Endothelial cell of umbilical vein (primary cell): Measurements from ENCODE around the gene ARHGEF38. TPM values are rescaled to one million over a fixed set of nuclear protein-coding genes. Genes with fewer than 3 reads are reported as not detected.

Experiments used
- BruUV-seq: library from RNA; stranded (reverse); fragments of 400-500 nt; replicated peaks from 2 replicates; lab custom pipeline; 2021; lab: Mats Ljungman, UMichigan
- CTCF ChIA-PET: fragments of 300-600, 350-600 bp; sonication (Branson Sonifier 250); formaldehyde crosslinking; loops from one replicate; lab custom pipeline; 2021; ENCODE audit warnings: antibody characterized with exemption, inconsistent platforms; lab: Charles Lee
- POLR2A ChIA-PET: fragments of 300-600, 350-600 bp; sonication (Branson Sonifier 250); formaldehyde crosslinking; loops from one replicate; lab custom pipeline; 2021; ENCODE audit warnings: antibody characterized with exemption, inconsistent platforms; lab: Charles Lee
- DNase-seq: peaks from one replicate; pipeline ENCODE4 v3.0.0-alpha.2; 2011; ENCODE audit warnings: low read depth, low spot score
- FAIRE-seq: peaks from 2 replicates; lab custom pipeline; 2011; peaks lifted over from hg19 to GRCh38; lab: Jason Lieb, UNC
- H2AFZ ChIP-seq: 2 replicates; pipeline ENCODE4 v1.6.0; 2012; ENCODE audit warnings: low read depth, low read length, control low read depth, inconsistent platforms
- H3K27ac ChIP-seq: 2 replicates; pipeline ENCODE4 v1.5.1; 2011; ENCODE audit warnings: low read depth, mild to moderate bottlenecking, control low read depth, low read length, moderate library complexity; ENCODE audit not compliant: insufficient read depth
- H3K27me3 ChIP-seq, 2 experiments: 2 replicates each; pipeline versions ENCODE4 v1.6.0 to v1.6.1; 2011; ENCODE audit warnings: low read length in 2 of 2, mixed read lengths in 1 of 2; ENCODE audit not compliant: control insufficient read depth in 2 of 2, insufficient read depth in 2 of 2
- H3K36me3 ChIP-seq, 2 experiments: 2 replicates in 1 of 2; 3 replicates in 1 of 2; pipeline ENCODE4 v1.5.1; 2011; ENCODE audit warnings: low read length in 2 of 2, mild to moderate bottlenecking in 1 of 2, moderate library complexity in 1 of 2; ENCODE audit not compliant: control insufficient read depth in 2 of 2, insufficient read depth in 2 of 2; ENCODE audit errors: extremely low read depth in 1 of 2
- H3K4me1 ChIP-seq: 3 replicates; pipeline ENCODE4 v1.5.1; 2011; ENCODE audit warnings: mild to moderate bottlenecking, low read length; ENCODE audit not compliant: control insufficient read depth, insufficient read depth; ENCODE audit errors: extremely low read depth
- H3K4me2 ChIP-seq: 2 replicates; pipeline ENCODE4 v1.6.1; 2011; ENCODE audit warnings: low read length, control low read depth, mixed read lengths; ENCODE audit not compliant: insufficient read depth
- H3K4me3 ChIP-seq, 3 experiments: fragments of 200-600 bp in 1 of 3; sonication (generic), shearing (Covaris generic) in 1 of 3; replicated peaks in 1 of 3; 2 replicates each; pipeline ENCODE4 v1.5.1; 2011 to 2016; ENCODE audit warnings: control low read depth in 3 of 3, low read length in 3 of 3, mild to moderate bottlenecking in 2 of 3, inconsistent platforms in 1 of 3, low read depth in 1 of 3, moderate library complexity in 1 of 3; ENCODE audit not compliant: insufficient read depth in 1 of 3
- H3K79me2 ChIP-seq: 2 replicates; pipeline ENCODE4 v1.6.0; 2012; ENCODE audit warnings: low read length, inconsistent platforms; ENCODE audit not compliant: control insufficient read depth, insufficient read depth
- H3K9ac ChIP-seq: replicated peaks from 2 replicates; pipeline ENCODE3; 2011; ENCODE audit warnings: low read length, control low read depth; ENCODE audit not compliant: insufficient read depth; ENCODE audit errors: extremely low read depth
- H3K9me1 ChIP-seq: replicated peaks from 3 replicates; pipeline ENCODE4 v1.6.0; 2011; ENCODE audit warnings: mild to moderate bottlenecking, low read length; ENCODE audit not compliant: control insufficient read depth, insufficient read depth; ENCODE audit errors: extremely low read depth
- H3K9me3 ChIP-seq: replicated peaks from 2 replicates; pipeline ENCODE4 v1.5.1; 2012; ENCODE audit warnings: low read length, inconsistent platforms; ENCODE audit not compliant: control insufficient read depth, insufficient read depth
- H4K20me1 ChIP-seq: replicated peaks from 2 replicates; pipeline ENCODE3; 2011; ENCODE audit warnings: mild to moderate bottlenecking, low read length; ENCODE audit not compliant: control insufficient read depth, insufficient read depth; ENCODE audit errors: extremely low read depth
- CTCF ChIP-seq, 2 donors: IDR thresholded peaks; 1 replicate in 1 of 2; 2 replicates in 1 of 2; pipeline ENCODE4 v1.5.1; 2011; ENCODE audit warnings: low read length in 2 of 2, mild to moderate bottlenecking in 2 of 2, moderate library complexity in 2 of 2, control low read depth in 1 of 2, inconsistent platforms in 1 of 2, low read depth in 1 of 2; ENCODE audit not compliant: insufficient read depth in 1 of 2; ENCODE audit errors: extremely low read depth in 1 of 2
- EZH2 ChIP-seq: IDR thresholded peaks from 2 replicates; pipeline ENCODE4 v1.6.1; 2012; ENCODE audit warnings: borderline replicate concordance, low read depth, mild to moderate bottlenecking, moderate library complexity, low read length, inconsistent platforms; ENCODE audit not compliant: severe bottlenecking
- FOS ChIP-seq: IDR thresholded peaks from 2 replicates; pipeline ENCODE4 v1.6.1; 2011; ENCODE audit warnings: mild to moderate bottlenecking, low read length, moderate library complexity, borderline replicate concordance; ENCODE audit not compliant: insufficient read depth
- JUN ChIP-seq: IDR thresholded peaks from 2 replicates; pipeline ENCODE4 v1.6.1; 2011; ENCODE audit warnings: borderline replicate concordance, low read depth; ENCODE audit not compliant: insufficient read length, insufficient read depth
- MAX ChIP-seq: IDR thresholded peaks from 2 replicates; pipeline ENCODE4 v1.6.1; 2011; ENCODE audit not compliant: insufficient read depth, insufficient read length
- MYC ChIP-seq: IDR thresholded peaks from one replicate; pipeline ENCODE4 v1.6.1; 2011; ENCODE audit warnings: mild to moderate bottlenecking, low read depth, low read length
- dilution Hi-C: fragments of 300-500 bp; cut with MboI; formaldehyde crosslinking; loops from one replicate; pipeline ENCODE4 v1.15.0; 2019; ENCODE audit warnings: low sequenced_read_pairs; ENCODE audit not compliant: extremely low pct_ligation_motif_present
- intact Hi-C: fragments of 100-400 bp; cut with micrococcal nuclease; formaldehyde crosslinking; loops from one replicate; pipeline ENCODE4 v1.10.0; 2022
- polyA plus RNA-seq, 4 experiments: library from polyadenylated mRNA; depleted of rRNA in 3 of 4; stranded (reverse) in 3 of 4; unstranded in 1 of 4; fragments of >200 nt; gene quantifications; 2 replicates each; pipeline versions ENCODE4 v1.2.1 to v1.2.3, GENCODE V29; 2011 to 2012; ENCODE audit warnings: missing spikeins in 1 of 4
- total RNA-seq: library from RNA; stranded (reverse); gene quantifications from 2 replicates; pipeline ENCODE4 v1.2.3, GENCODE V29; 2021

The ARHGEF38 gene
- total and polyA plus RNA-seq, 2 donors (not counting 3 experiments of a cell fraction or from before 2014, with no cell fraction given) = not detected

DNA sequence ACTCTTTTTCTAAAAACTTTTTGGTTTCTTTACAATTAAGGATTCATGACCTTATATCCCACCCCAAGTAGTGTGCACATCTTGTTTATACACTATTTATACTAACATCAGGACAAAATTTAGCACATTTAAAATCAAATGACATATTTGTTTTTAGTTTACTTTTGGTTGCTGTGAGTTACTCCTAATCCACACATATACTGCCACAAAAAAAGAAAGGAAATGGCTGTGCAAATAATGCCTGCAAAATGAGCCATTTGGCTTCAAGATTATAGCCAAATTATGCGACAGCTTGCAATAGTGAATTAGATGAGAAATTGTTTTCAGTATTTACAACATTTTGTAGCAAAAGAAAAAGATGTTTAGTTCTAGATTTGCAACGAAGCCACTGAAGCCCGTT is 10.4 kb upstream of the ARHGEF38 start:
- Histone ChIP-seq H3K27ac (no peak overlapping the region), H3K9me1 (no peaks in the 10 kb centered on the region), H3K4me1 (no peaks in the 10 kb centered on the region), H3K9me3 (no peaks in the 10 kb centered on the region), H2AFZ (no peak overlapping the region), H3K4me3 (no peak overlapping the region), H3K36me3 (no peaks in the 10 kb centered on the region), H4K20me1 (no peaks in the 10 kb centered on the region), H3K9ac (no peak overlapping the region), H3K79me2 (no peaks in the 10 kb centered on the region), H3K27me3 (peaks cover 0 to 3% of the 10 kb centered on the region in 2 experiments), H3K4me2 (no peak overlapping the region)
- BruUV-seq = no TSS peak
- dilution Hi-C loops = no loop called here
- no peak for TF ChIP-seq CTCF (IDR thresholded peaks at IDR 0.05; ENCODE audit: extremely low read depth in 1 of 2, insufficient read depth in 1 of 2, low read depth in 1 of 2, low read length in 2 of 2)
- TF ChIP-seq MYC = no peak
- no peak for TF ChIP-seq FOS
- TF ChIP-seq JUN = no peak
- no peak for TF ChIP-seq MAX
- intact Hi-C loops = no loop called here
- DNase-seq (no peak), FAIRE-seq (no peak)
- ChIA-PET POLR2A (no interaction called here), CTCF (no interaction called here)

DNA sequence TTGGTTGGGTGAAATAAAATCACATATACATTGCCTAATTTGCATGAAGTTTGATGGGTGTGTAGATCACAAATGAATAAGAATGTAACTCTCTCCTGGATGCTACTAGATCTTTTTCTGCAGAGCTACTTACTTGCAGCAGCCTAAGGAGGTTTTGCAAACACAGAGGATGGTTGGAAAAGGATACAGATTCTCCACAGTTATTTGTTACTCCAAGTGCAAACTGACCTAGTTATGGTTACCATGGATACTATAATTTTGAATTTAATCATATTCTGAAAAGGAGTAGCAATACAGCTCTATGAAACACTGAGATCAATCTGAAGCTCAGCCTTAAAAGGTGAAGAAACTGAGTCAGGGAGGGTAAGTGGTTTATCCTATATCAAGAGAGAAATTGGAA is 9.1 kb upstream of the ARHGEF38 start:
- DNase-seq (no peak), FAIRE-seq (no peak)
- Histone ChIP-seq H2AFZ (no peak overlapping the region), H3K27ac (no peak overlapping the region), H3K4me1 (no peaks in the 10 kb centered on the region), H3K27me3 (peaks cover 0 to 3% of the 10 kb centered on the region in 2 experiments), H4K20me1 (no peaks in the 10 kb centered on the region), H3K9me3 (no peaks in the 10 kb centered on the region), H3K9ac (no peak overlapping the region), H3K9me1 (no peaks in the 10 kb centered on the region), H3K79me2 (no peaks in the 10 kb centered on the region), H3K4me2 (no peak overlapping the region), H3K4me3 (no peak overlapping the region), H3K36me3 (no peaks in the 10 kb centered on the region)
- intact Hi-C loops = no loop called here
- TF ChIP-seq EZH2 (no peak), CTCF (IDR thresholded peaks at IDR 0.05; ENCODE audit: extremely low read depth in 1 of 2, insufficient read depth in 1 of 2, low read depth in 1 of 2, low read length in 2 of 2) (no peak)
- BruUV-seq = no TSS peak
- CTCF ChIA-PET = interaction anchor here (1.1 to 2.1 kb wide), 2 partner anchors 22 to 430 kb away, joined by 3 to 6 read pairs; no protein-coding TSS in a partner anchor
- POLR2A ChIA-PET = no interaction called here
- dilution Hi-C loops = no loop called here
